Left lung (tissue), 10 donors: ENCODE results near the gene SIL1. TPM values are rescaled to one million over a fixed set of nuclear protein-coding genes. Genes with fewer than 3 reads are reported as not detected.

Source experiments
- ATAC-seq: fragments of 200-7000 bp; cut with Tn5 transposase; one replicate; pipeline ENCODE4 v1.9.1; 2020; ENCODE audit warnings: moderate library complexity
- DNase-seq, 4 donors: peaks; one replicate each; pipeline ENCODE4 v3.0.0-alpha.2; 2013 to 2020
- H3K27ac ChIP-seq, 2 donors: fragments of 200-600 bp; sonication (generic) in 1 of 2; one replicate each; pipeline versions ENCODE4 v1.5.0 to v1.8.0; 2020 to 2021
- H3K27me3 ChIP-seq, 2 donors: fragments of 200-600 bp; sonication (generic) in 1 of 2; one replicate each; pipeline versions ENCODE4 v1.5.0 to v1.8.0; 2020 to 2021
- H3K36me3 ChIP-seq, 2 donors: fragments of 200-600 bp; sonication (generic) in 1 of 2; one replicate each; pipeline versions ENCODE4 v1.5.0 to v1.8.0; 2020 to 2021
- H3K4me1 ChIP-seq, 2 donors: fragments of 200-600 bp; one replicate each; pipeline ENCODE4 v1.8.0; 2021
- H3K4me3 ChIP-seq, 2 donors: fragments of 200-600 bp; sonication (generic) in 1 of 2; one replicate each; pipeline versions ENCODE4 v1.5.0 to v1.8.0; 2020 to 2021; ENCODE audit warnings: mild to moderate bottlenecking in 1 of 2
- H3K9me3 ChIP-seq, 2 donors: fragments of 200-600 bp; sonication (generic) in 1 of 2; one replicate each; pipeline versions ENCODE4 v1.5.0 to v1.8.0; 2020 to 2021
- CTCF ChIP-seq, 2 donors: fragments of 200-600 bp; sonication (generic) in 1 of 2; IDR thresholded peaks; one replicate each; pipeline versions ENCODE4 v1.5.0 to v1.8.0; 2021; ENCODE audit warnings: antibody characterized with exemption in 2 of 2
- intact Hi-C, 2 donors: fragments of 100-400 bp; cut with DNase I; formaldehyde crosslinking; loops; one replicate each; pipeline versions ENCODE4 v1.11.2 to v1.14.2; 2022
- polyA plus RNA-seq, 6 donors: library from polyadenylated mRNA; unstranded; fragments of 120-200 nt; gene quantifications; one replicate each; pipeline ENCODE4 v1.2.1, GENCODE V29; 2013; ENCODE audit not compliant: insufficient read length in 6 of 6
- total RNA-seq, 2 donors: library from RNA; stranded (reverse); fragmentation: NEBNext Ultra II Directional; extraction: Animal tissue kit (Norgen Biotek cat#: 25700); gene quantifications; one replicate each; pipeline ENCODE4 v1.2.1, GENCODE V29; 2021
- donor health status: DM: no; HTN: yes; CAD: no.
- donor health status: DM: no; HTN: no; CAD: no.

The SIL1 gene
- total and polyA plus RNA-seq, 8 donors, result 28.8 to 71.7 (median 37.3) TPM

DNA sequence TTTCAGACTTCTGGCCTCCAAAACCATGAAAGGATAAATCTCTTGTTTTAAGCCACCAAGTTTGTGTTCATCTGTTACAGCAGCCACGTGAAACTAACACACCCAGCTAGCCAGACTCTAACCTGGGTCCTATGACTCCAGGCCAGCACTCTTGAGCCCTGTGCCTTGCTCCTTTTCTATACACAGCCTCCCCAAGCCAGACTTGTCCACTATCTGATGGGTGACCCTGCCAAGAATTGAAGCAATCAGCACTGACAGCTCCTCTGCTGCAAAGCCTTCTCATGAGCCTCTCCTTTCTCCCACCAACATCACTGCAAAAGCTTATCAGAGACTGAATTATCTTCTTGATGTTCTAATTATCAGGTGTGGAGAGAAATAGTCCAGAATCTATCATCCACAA, 41.4 kb downstream of the SIL1 start:
- Histone ChIP-seq H3K9me3 (no peaks in the 10 kb centered on the region), H3K4me1 (no peaks in the 10 kb centered on the region), H3K27me3 (no peaks in the 10 kb centered on the region), H3K27ac (no peak overlapping the region), H3K36me3 (no peaks in the 10 kb centered on the region), H3K4me3 (no peak overlapping the region)
- TF ChIP-seq CTCF (IDR thresholded peaks at IDR 0.05), result no peak
- intact Hi-C loops, result no loop called here
- ATAC-seq (no peak), DNase-seq (no peak)

DNA sequence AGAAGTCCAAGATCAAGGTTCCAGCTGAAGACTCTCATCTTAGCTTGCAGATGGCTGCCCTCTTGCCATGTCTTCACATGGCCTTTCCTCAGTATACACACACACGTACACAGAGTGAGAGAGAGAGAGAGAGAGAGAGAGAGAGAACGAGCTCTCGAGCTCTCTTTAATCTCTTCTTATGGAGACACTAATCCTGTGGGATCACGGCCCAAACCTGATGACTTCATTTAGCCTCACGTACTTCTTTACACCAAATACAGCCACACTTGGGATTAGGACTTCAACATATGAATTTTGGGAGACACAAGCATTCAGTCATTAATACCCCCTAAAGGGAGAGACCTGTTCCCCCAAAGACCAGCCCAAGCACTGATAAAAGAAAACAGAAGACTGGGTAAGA, 42.8 kb downstream of the SIL1 start:
- H3K4me1 ChIP-seq, result peaks cover 10 to 11% of the 10 kb centered on the region in 2 donors
- H3K9me3 ChIP-seq, result no peaks in the 10 kb centered on the region
- TF ChIP-seq CTCF (IDR thresholded peaks at IDR 0.05), result no peak
- no peak overlapping the region for H3K4me3 ChIP-seq
- intact Hi-C loops, result no loop called here
- H3K27me3 ChIP-seq, result no peaks in the 10 kb centered on the region
- H3K36me3 ChIP-seq, result no peaks in the 10 kb centered on the region
- no peak for ATAC-seq
- no peak for DNase-seq
- no peak overlapping the region for H3K27ac ChIP-seq

GRCh38 chr5:139151902-139152301, 46.3 kb downstream of the SIL1 start:
- no peak for DNase-seq
- no peaks in the 10 kb centered on the region for H3K36me3 ChIP-seq

DNA sequence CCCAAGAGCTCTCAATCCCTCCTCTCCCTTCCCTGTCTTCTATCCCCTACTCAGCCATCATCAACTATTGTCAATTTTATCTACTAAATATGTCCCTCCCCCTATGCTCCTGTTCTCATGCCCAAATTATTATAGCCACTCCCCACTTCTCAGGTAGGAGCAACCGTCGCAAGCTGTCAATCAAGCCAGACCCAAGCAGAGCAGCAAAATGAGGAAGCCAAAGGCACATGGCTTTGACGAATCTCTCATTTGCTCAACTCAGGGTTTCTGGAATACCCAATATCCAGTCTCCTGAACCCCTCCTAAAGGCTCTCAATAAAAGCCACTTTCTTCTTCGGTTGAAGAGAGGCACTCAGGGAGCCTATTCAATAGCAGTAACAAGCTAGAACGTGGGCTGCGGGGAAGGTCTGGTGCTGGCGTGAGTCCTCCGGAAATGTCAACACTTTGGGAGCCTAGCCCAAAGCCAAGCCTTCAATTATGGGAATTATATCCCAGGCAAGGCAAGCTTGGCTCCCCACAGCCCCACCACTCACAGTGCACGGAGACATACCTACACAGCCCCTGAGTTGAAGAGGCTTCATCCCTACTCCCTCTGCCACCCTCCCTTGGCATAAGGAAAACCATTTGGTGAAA, 47.7 kb downstream of the SIL1 start:
- peak overlapping the region; percentile 41 to 79 for H3K27ac ChIP-seq
- intact Hi-C loops, result no loop called here

More at GRCh38 chr5:139151902-139152301, 46.3 kb downstream of the SIL1 start:
- intact Hi-C loops, result no loop called here
- no peaks in the 10 kb centered on the region for H3K27me3 ChIP-seq
- peaks cover 27 to 44% of the 10 kb centered on the region in 2 donors for H3K4me1 ChIP-seq
- no peak overlapping the region for H3K27ac ChIP-seq
- no peak for TF ChIP-seq CTCF (IDR thresholded peaks at IDR 0.05)
- ATAC-seq, result no peak
- no peak overlapping the region for H3K4me3 ChIP-seq
- H3K9me3 ChIP-seq, result no peaks in the 10 kb centered on the region

More for the DNA sequence above, 47.7 kb downstream of the SIL1 start:
- Histone ChIP-seq H3K36me3 (no peaks in the 10 kb centered on the region), H3K4me3 (no peak overlapping the region), H3K27me3 (no peaks in the 10 kb centered on the region), H3K4me1 (peaks cover 27 to 46% of the 10 kb centered on the region in 2 donors), H3K9me3 (no peaks in the 10 kb centered on the region)
- peak; percentile 33 for ATAC-seq
- no peak for DNase-seq
- no peak for TF ChIP-seq CTCF (IDR thresholded peaks at IDR 0.05)
